ENCODE measurements around the gene DSTYK. TPM values are rescaled to one million over a fixed set of nuclear protein-coding genes. Genes with fewer than 3 reads are reported as not detected.
"Not testable (repeated sequence)": the region's sequence is repeated elsewhere in the genome, so short reads cannot be mapped to it uniquely, and the experiment has no call there.

DSTYK gene
- total RNA-seq, 1 donor from 2014 or later, result 11.0 TPM

- Mint-ChIP-seq H3K4me1 (ENCODE audit: low read depth) (no peaks in the 10 kb centered on the region), H3K27me3 (no peaks in the 10 kb centered on the region), H3K27ac (no peak overlapping the region), H3K36me3 (ENCODE audit: insufficient read depth) (peaks cover 58% of the 10 kb centered on the region), H3K9me3 (ENCODE audit: low read depth) (peaks cover 17% of the 10 kb centered on the region), H3K4me3 (ENCODE audit: low read depth) (no peak overlapping the region)
- no peak for TF ChIP-seq CTCF (IDR thresholded peaks at IDR 0.05; ENCODE audit: unreplicated experiment)
- no peak for DNase-seq (ENCODE audit: low spot score, unreplicated experiment)
Measured at GRCh38 chr1:205161076-205161475, 50.4 kb downstream of the DSTYK start.

- TF ChIP-seq CTCF (IDR thresholded peaks at IDR 0.05; ENCODE audit: unreplicated experiment), result no peak
- DNase-seq (ENCODE audit: low spot score, unreplicated experiment), result no peak
- Mint-ChIP-seq H3K27ac (no peak overlapping the region), H3K4me1 (ENCODE audit: low read depth) (no peaks in the 10 kb centered on the region), H3K36me3 (ENCODE audit: insufficient read depth) (peaks cover 65% of the 10 kb centered on the region), H3K27me3 (no peaks in the 10 kb centered on the region), H3K9me3 (ENCODE audit: low read depth) (peaks cover 22% of the 10 kb centered on the region), H3K4me3 (ENCODE audit: low read depth) (no peak overlapping the region)
Measured at GRCh38 chr1:205158048-205158616, 53.4 kb downstream of the DSTYK start.

GRCh38 chr1:205155665-205156377 lies 55.7 kb downstream of the DSTYK start:
- H3K4me1 Mint-ChIP-seq (ENCODE audit: low read depth); H3K4me3 Mint-ChIP-seq (ENCODE audit: low read depth): not testable (repeated sequence)

GRCh38 chr1:205152505-205152904 lies 59.0 kb downstream of the DSTYK start:
- Mint-ChIP-seq H3K36me3 (ENCODE audit: insufficient read depth) (peaks cover 39% of the 10 kb centered on the region), H3K4me1 (ENCODE audit: low read depth) (no peaks in the 10 kb centered on the region), H3K27ac (no peak overlapping the region), H3K4me3 (ENCODE audit: low read depth) (no peak overlapping the region), H3K27me3 (no peaks in the 10 kb centered on the region), H3K9me3 (ENCODE audit: low read depth) (peaks cover 18% of the 10 kb centered on the region)
- no peak for TF ChIP-seq CTCF (IDR thresholded peaks at IDR 0.05; ENCODE audit: unreplicated experiment)
- no peak for DNase-seq (ENCODE audit: low spot score, unreplicated experiment)

More at GRCh38 chr1:205155665-205156377, 55.7 kb downstream of the DSTYK start:
- Mint-ChIP-seq H3K36me3 (ENCODE audit: insufficient read depth) (peaks cover 57% of the 10 kb centered on the region), H3K9me3 (ENCODE audit: low read depth) (peaks cover 22% of the 10 kb centered on the region)
- not testable (repeated sequence) for DNase-seq (ENCODE audit: low spot score, unreplicated experiment); H3K27ac Mint-ChIP-seq; H3K27me3 Mint-ChIP-seq

GRCh38 chr1:205150651-205151428 lies 60.7 kb downstream of the DSTYK start:
- Mint-ChIP-seq H3K36me3 (ENCODE audit: insufficient read depth) (peaks cover 24% of the 10 kb centered on the region), H3K4me1 (ENCODE audit: low read depth) (no peaks in the 10 kb centered on the region), H3K9me3 (ENCODE audit: low read depth) (peaks cover 3% of the 10 kb centered on the region), H3K27ac (no peak overlapping the region), H3K27me3 (no peaks in the 10 kb centered on the region), H3K4me3 (ENCODE audit: low read depth) (no peak overlapping the region)
- no peak for DNase-seq (ENCODE audit: low spot score, unreplicated experiment)
- no peak for TF ChIP-seq CTCF (IDR thresholded peaks at IDR 0.05; ENCODE audit: unreplicated experiment)
